Mononuclear cell (primary cell): ENCODE measurements around the gene DBT. TPM values are rescaled to one million over a fixed set of nuclear protein-coding genes. Genes with fewer than 3 reads are reported as not detected.

ENCODE experiments used
- H3K27me3 ChIP-seq: 2 replicates; pipeline ENCODE4 v1.6.0; 2011; ENCODE audit warnings: low read length, control low read depth; ENCODE audit not compliant: insufficient read depth
- H3K4me1 ChIP-seq: 2 replicates; pipeline ENCODE4 v1.5.1; 2011; ENCODE audit warnings: mild to moderate bottlenecking, low read length, control low read depth; ENCODE audit not compliant: insufficient read depth
- H3K4me3 ChIP-seq: 2 replicates; pipeline ENCODE4 v1.5.1; 2011; ENCODE audit warnings: mild to moderate bottlenecking, low read length, moderate library complexity
- H3K9me3 ChIP-seq: 2 replicates; pipeline ENCODE4 v1.5.1; 2011; ENCODE audit warnings: low read depth, mild to moderate bottlenecking, control low read depth, low read length
- total RNA-seq: library from RNA; depleted of rRNA; stranded (reverse); fragments of >200 nt; gene quantifications from one replicate; pipeline ENCODE4 v1.2.3, GENCODE V29; 2012

The DBT gene
- total RNA-seq, 1 donor, result 4.2 TPM

GRCh38 chr1:100187912-100188311 is 61.7 kb downstream of the DBT start:
- H3K9me3 ChIP-seq, result no peaks in the 10 kb centered on the region

GRCh38 chr1:100184536-100184935 is 65.1 kb downstream of the DBT start:
- no peaks in the 10 kb centered on the region for H3K9me3 ChIP-seq
- no peak overlapping the region for H3K4me3 ChIP-seq
- H3K27me3 ChIP-seq, result no peaks in the 10 kb centered on the region
- no peaks in the 10 kb centered on the region for H3K4me1 ChIP-seq

More at GRCh38 chr1:100187912-100188311, 61.7 kb downstream of the DBT start:
- no peak overlapping the region for H3K4me3 ChIP-seq
- H3K27me3 ChIP-seq, result no peaks in the 10 kb centered on the region
- H3K4me1 ChIP-seq, result no peaks in the 10 kb centered on the region

GRCh38 chr1:100183370-100183769 is 66.3 kb downstream of the DBT start:
- H3K4me3 ChIP-seq, result no peak overlapping the region
- no peaks in the 10 kb centered on the region for H3K4me1 ChIP-seq
- H3K27me3 ChIP-seq, result no peaks in the 10 kb centered on the region
- no peaks in the 10 kb centered on the region for H3K9me3 ChIP-seq

GRCh38 chr1:100178091-100178490 is 71.5 kb downstream of the DBT start, which contains the start of gene LRRC39:
Gene LRRC39 (minus strand): TSS chr1:100178256. CDS start chr1:100168516, 9,740 bp downstream.
- H3K4me1 ChIP-seq, result no peaks in the 10 kb centered on the region
- H3K27me3 ChIP-seq, result no peaks in the 10 kb centered on the region
- no peaks in the 10 kb centered on the region for H3K9me3 ChIP-seq
- H3K4me3 ChIP-seq, result no peak within 1 kb of the TSS

GRCh38 chr1:100177295-100178041 is 72.2 kb downstream of the DBT start:
- Histone ChIP-seq H3K27me3 (no peaks in the 10 kb centered on the region), H3K4me1 (no peaks in the 10 kb centered on the region), H3K9me3 (no peaks in the 10 kb centered on the region), H3K4me3 (no peak overlapping the region)

GRCh38 chr1:100168051-100168450 is 81.6 kb downstream of the DBT start:
- Histone ChIP-seq H3K9me3 (no peaks in the 10 kb centered on the region), H3K4me1 (no peaks in the 10 kb centered on the region), H3K27me3 (no peaks in the 10 kb centered on the region), H3K4me3 (no peak overlapping the region)

GRCh38 chr1:100164702-100165101 is 84.9 kb downstream of the DBT start:
- H3K9me3 ChIP-seq, result no peaks in the 10 kb centered on the region
- no peaks in the 10 kb centered on the region for H3K27me3 ChIP-seq
- no peak overlapping the region for H3K4me3 ChIP-seq
- H3K4me1 ChIP-seq, result no peaks in the 10 kb centered on the region

- Histone ChIP-seq H3K4me1 (no peaks in the 10 kb centered on the region), H3K27me3 (no peaks in the 10 kb centered on the region), H3K9me3 (no peaks in the 10 kb centered on the region), H3K4me3 (no peak overlapping the region)
These were observed 85.4 kb downstream of the DBT start for GRCh38 chr1:100164216-100164615.

- no peak overlapping the region for H3K4me3 ChIP-seq
- no peaks in the 10 kb centered on the region for H3K27me3 ChIP-seq
- H3K4me1 ChIP-seq, result no peaks in the 10 kb centered on the region
- no peaks in the 10 kb centered on the region for H3K9me3 ChIP-seq
These were observed 86.8 kb downstream of the DBT start for GRCh38 chr1:100162881-100163280.

GRCh38 chr1:100152271-100152670 is 97.4 kb downstream of the DBT start:
- H3K9me3 ChIP-seq, result no peaks in the 10 kb centered on the region
- no peaks in the 10 kb centered on the region for H3K4me1 ChIP-seq
- H3K27me3 ChIP-seq, result no peaks in the 10 kb centered on the region
- H3K4me3 ChIP-seq, result no peak overlapping the region

GRCh38 chr1:100151679-100152078 is 98.0 kb downstream of the DBT start:
- Histone ChIP-seq H3K27me3 (no peaks in the 10 kb centered on the region), H3K9me3 (no peaks in the 10 kb centered on the region), H3K4me3 (no peak overlapping the region), H3K4me1 (no peaks in the 10 kb centered on the region)

GRCh38 chr1:100147875-100148274 is 101.8 kb downstream of the DBT start:
- H3K27me3 ChIP-seq, result no peaks in the 10 kb centered on the region
- no peaks in the 10 kb centered on the region for H3K4me1 ChIP-seq
- no peak overlapping the region for H3K4me3 ChIP-seq
- H3K9me3 ChIP-seq, result no peaks in the 10 kb centered on the region

GRCh38 chr1:100146958-100147357 is 102.7 kb downstream of the DBT start:
- Histone ChIP-seq H3K4me1 (no peaks in the 10 kb centered on the region), H3K27me3 (no peaks in the 10 kb centered on the region)

GRCh38 chr1:100145116-100145515 is 104.5 kb downstream of the DBT start:
- no peaks in the 10 kb centered on the region for H3K4me1 ChIP-seq

More at GRCh38 chr1:100146958-100147357, 102.7 kb downstream of the DBT start:
- Histone ChIP-seq H3K4me3 (no peak overlapping the region), H3K9me3 (no peaks in the 10 kb centered on the region)

GRCh38 chr1:100142343-100142742 is 107.3 kb downstream of the DBT start:
- Histone ChIP-seq H3K27me3 (no peaks in the 10 kb centered on the region), H3K4me1 (no peaks in the 10 kb centered on the region), H3K4me3 (no peak overlapping the region), H3K9me3 (no peaks in the 10 kb centered on the region)

More at GRCh38 chr1:100145116-100145515, 104.5 kb downstream of the DBT start:
- Histone ChIP-seq H3K9me3 (no peaks in the 10 kb centered on the region), H3K4me3 (no peak overlapping the region), H3K27me3 (no peaks in the 10 kb centered on the region)

- Histone ChIP-seq H3K27me3 (no peaks in the 10 kb centered on the region), H3K4me3 (no peak overlapping the region), H3K4me1 (no peaks in the 10 kb centered on the region), H3K9me3 (no peaks in the 10 kb centered on the region)
These were observed 108.4 kb downstream of the DBT start for GRCh38 chr1:100141192-100141591.
